ENCODE measurements around the gene MTMR3.

DNA sequence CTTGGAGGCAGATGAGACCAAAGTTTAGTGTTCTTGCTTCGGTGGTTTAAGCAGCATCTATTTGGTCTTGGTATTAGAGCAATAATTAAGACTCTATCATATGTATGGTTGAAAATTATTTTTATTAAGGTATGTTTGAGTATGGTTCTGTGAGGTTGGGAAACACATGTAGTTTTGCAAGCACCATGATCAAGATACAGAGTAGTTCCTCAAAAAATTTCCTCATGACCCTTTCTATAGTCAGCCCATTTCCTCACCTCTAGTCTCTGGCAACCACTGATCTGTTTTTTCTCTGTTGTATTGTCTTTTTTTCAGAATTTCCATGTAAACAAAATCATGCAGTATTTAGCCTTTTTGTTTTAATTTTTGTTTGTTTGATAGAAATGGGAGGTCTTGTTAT is 18.4 kb downstream of the MTMR3 start:
- TF ChIP-seq CTCF (IDR thresholded peaks at IDR 0.05) (no peak), POLR2A (IDR thresholded peaks at IDR 0.05) (no peak)
